LNCaP clone FGC (cell line): Measurements from ENCODE around the gene ID1.
"Not testable (repeated sequence)": the region's sequence is repeated elsewhere in the genome, so short reads cannot be mapped to it uniquely, and the experiment has no call there.

Experiments used
- DNase-seq: peaks from one replicate; pipeline ENCODE4 v3.0.0-alpha.2; 2011; ENCODE audit warnings: low read depth
- H3K4me3 ChIP-seq: 2 replicates; pipeline ENCODE4 v1.5.1; 2011; ENCODE audit warnings: mild to moderate bottlenecking, low read depth, low read length, control low read depth
- CTCF ChIP-seq: IDR thresholded peaks from 2 replicates; pipeline ENCODE4 v1.5.1; 2012; ENCODE audit warnings: mild to moderate bottlenecking; ENCODE audit not compliant: control insufficient read depth, insufficient read depth; ENCODE audit errors: extremely low read depth

The ID1 gene

GRCh38 chr20:31604567-31605030, 490 bp upstream of the ID1 start:
- no peak for DNase-seq
- H3K4me3 ChIP-seq, result peak overlapping the region; percentile 76
- no peak for TF ChIP-seq CTCF

GRCh38 chr20:31605902-31606803, 1.1 kb downstream of the ID1 start:
- H3K4me3 ChIP-seq, result peak overlapping the region; percentile 76
- TF ChIP-seq CTCF, result 0 out of 2 replicates have a peak, but pooled peaks have one; percentile 8
- DNase-seq, result no peak

GRCh38 chr20:31606804-31607639, 1.9 kb downstream of the ID1 start:
- TF ChIP-seq CTCF, result no peak
- H3K4me3 ChIP-seq, result no peak overlapping the region
- no peak for DNase-seq

- no peak for DNase-seq
- no peak overlapping the region for H3K4me3 ChIP-seq
- TF ChIP-seq CTCF, result no peak
These were observed 2.7 kb downstream of the ID1 start for GRCh38 chr20:31607640-31608250.

GRCh38 chr20:31608251-31608945, 3.3 kb downstream of the ID1 start:
- DNase-seq, result no peak
- H3K4me3 ChIP-seq, result no peak overlapping the region
- no peak for TF ChIP-seq CTCF

GRCh38 chr20:31612271-31612640, 7.2 kb downstream of the ID1 start:
- DNase-seq, H3K4me3 ChIP-seq: not testable (repeated sequence)
